C4-2B (cell line): ENCODE data around the gene TNNC1.

Experiments
- H3K27ac ChIP-seq: fragments of 450-650 bp; 2 replicates; pipeline ENCODE4 v1.5.1; 2017
- ZFX ChIP-seq: fragments of 450-650 bp; IDR thresholded peaks from 2 replicates; pipeline ENCODE4 v1.6.1; 2017
- TF ChIP-seq, protein P1 (sequence below): fragments of 450-650 bp; conservative IDR thresholded peaks from 2 replicates; pipeline ENCODE4 v1.5.1; 2017; ENCODE audit warnings: mild to moderate bottlenecking

Gene TNNC1

DNA sequence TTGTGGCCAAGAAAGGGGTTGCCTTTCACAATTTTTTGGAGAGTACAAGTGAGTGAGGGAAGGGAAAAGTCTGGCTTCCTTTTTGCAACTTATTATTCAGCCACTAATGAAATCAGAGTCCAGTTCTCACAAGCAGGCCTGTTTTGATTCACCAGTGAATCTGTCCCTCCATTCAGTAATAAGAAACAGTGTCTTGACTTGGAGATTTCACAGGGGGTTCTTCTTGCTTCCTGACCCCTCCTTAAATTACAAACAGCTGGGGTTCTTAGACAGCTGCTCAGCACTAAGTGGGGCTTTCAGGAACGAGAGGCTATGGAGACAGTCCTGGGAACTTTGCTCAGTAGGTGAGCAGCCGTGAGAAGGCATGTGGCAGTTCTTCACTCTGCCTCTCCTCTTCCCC is 33.5 kb downstream of the TNNC1 start:
- TF ChIP-seq, protein P1, sequence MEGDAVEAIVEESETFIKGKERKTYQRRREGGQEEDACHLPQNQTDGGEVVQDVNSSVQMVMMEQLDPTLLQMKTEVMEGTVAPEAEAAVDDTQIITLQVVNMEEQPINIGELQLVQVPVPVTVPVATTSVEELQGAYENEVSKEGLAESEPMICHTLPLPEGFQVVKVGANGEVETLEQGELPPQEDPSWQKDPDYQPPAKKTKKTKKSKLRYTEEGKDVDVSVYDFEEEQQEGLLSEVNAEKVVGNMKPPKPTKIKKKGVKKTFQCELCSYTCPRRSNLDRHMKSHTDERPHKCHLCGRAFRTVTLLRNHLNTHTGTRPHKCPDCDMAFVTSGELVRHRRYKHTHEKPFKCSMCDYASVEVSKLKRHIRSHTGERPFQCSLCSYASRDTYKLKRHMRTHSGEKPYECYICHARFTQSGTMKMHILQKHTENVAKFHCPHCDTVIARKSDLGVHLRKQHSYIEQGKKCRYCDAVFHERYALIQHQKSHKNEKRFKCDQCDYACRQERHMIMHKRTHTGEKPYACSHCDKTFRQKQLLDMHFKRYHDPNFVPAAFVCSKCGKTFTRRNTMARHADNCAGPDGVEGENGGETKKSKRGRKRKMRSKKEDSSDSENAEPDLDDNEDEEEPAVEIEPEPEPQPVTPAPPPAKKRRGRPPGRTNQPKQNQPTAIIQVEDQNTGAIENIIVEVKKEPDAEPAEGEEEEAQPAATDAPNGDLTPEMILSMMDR: no peak
- TF ChIP-seq ZFX: no peak
- H3K27ac ChIP-seq: no peak overlapping the region

DNA sequence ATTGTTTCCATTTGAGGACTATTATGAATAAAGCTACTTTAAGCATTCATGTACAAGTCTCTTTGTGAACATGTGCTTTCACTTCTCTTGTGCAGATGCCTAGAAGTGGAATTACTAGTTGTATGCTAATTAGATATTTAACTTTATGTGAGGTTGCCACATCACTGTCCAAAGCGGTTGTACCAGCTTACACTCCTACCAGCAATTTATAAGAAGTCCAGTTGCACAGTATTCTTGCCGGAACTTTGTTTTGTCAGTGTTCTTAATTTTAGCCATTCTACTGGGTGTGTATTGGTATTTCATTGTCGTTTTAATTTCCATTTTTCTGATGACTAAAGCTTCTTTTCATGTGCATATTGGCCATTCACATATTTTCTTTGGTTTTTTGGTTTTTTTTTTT is 38.0 kb downstream of the TNNC1 start:
- H3K27ac ChIP-seq: no peak overlapping the region
- TF ChIP-seq, protein P1: no peak
- no peak for TF ChIP-seq ZFX

DNA sequence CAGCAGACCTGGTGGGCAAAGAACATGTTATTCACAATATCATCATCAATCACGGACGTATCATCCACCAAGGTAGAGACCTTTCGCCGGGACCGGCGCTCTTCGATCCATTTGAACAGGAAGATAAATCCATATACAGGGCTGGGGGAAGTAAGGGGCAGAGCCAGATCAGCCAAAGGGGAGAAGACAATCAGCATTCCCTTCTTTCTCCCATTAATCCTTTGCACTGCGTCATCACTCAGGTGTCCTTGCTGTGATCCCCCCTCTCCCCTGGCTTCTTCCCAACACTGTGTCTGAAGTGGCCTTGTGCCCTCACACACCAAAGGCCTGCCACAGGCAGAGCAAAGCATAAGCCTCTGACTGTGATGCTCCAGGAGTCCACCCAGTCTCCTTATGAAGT is 45.4 kb downstream of the TNNC1 start:
- no peak for TF ChIP-seq ZFX
- TF ChIP-seq, protein P1: no peak
- no peak overlapping the region for H3K27ac ChIP-seq

DNA sequence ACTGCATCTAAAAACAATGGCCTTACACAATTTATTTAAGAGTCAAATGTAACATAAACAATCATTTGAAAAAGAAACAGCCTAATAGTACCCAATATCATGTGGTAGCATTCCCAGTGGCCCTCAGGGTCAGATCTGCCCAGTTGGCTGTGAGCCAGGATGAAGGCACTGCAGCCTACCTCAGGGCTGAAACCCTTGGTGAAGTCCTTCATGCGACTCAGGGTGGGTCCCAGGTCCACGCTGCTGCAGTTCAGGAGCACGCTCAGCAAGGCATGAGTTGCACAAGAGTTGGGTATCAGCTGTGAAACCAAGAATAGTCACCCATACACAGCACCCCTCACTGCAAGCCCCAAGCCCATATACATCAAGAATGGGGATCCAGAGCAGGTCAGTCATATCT is 46.1 kb downstream of the TNNC1 start:
- no peak for TF ChIP-seq ZFX
- TF ChIP-seq, protein P1: no peak
- no peak overlapping the region for H3K27ac ChIP-seq

DNA sequence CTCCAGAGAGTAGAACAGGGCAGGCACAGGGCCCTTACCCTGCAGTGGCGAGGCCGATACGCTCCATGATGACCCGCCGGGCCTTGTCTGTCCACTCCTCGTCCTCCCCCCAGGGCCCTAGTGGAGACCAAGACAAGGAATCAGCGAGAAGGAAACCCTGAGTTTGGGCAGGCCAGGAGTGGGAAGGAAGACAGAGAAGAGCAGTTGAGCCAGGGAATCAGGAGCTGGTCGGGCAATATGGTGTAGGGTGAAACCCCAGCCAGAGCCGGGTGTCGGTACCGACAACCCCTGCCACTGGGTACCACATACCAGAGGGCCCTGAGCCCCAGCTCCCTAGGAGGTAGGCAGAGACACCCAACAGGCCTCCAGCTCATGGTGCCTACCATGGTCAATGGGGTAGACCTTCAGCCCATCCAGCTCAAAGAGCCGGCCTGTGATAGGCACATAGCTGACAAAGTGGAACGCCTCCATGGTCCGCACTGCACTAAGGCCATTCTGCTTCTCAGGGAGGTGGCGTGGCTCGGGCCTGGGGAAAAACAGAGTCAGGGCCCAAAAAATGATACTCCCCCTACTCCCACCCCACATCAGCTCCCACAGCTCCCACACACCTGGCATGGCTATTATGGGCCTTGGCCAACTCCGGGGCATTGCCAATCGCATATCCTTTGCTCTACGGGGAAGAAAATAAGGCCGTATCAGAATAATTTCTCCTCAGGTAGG is 46.9 kb downstream of the TNNC1 start:
- TF ChIP-seq ZFX: no peak
- TF ChIP-seq, protein P1: no peak
- H3K27ac ChIP-seq: no peak overlapping the region

DNA sequence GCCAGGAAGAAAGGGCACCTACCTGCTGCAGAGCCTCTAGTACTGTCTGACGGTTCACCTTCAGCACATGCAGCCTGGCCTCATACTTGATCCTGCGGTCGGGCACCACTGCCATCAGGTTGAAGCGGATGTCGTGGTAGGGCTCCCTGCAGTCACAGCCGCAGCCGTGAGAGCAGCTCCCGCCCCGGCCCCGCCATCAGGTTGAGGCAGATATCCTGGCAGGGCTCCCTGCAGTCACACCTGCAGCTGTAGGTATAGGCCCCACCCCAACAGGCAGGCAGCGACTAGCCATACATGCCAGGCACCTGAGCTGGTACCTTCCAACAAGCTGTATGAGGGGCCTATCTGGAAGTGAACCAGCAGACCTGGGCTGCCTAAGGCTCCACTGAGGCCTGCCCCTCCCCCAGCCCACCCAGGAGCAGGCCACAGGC is 47.6 kb downstream of the TNNC1 start:
- no peak overlapping the region for H3K27ac ChIP-seq

DNA sequence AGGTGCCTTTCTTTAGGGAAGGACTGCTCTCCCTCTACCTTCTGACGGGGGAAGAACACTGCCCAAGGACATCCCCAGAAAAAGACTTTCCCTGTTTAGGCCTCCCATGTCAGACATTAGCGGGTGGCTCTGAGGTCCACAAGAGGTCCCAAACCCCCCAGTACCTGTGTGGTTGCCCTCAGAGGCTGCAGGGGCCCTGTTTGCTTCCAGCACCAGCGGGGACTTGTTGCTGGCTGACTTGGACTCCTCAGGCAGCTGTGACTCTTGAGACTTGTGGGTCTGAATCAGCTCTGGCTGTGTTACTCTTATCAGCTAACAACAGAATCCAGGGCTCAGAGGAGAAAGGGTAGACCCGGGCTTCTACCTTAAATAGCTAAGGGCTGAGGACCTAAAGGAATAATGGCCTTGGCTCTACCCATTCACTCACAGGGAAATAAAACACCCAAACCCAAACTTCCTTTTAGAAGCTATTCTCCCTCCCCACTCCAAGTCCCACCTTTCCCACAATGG is 48.2 kb downstream of the TNNC1 start:
- no peak overlapping the region for H3K27ac ChIP-seq
- TF ChIP-seq, protein P1: no peak
- TF ChIP-seq ZFX: no peak

More for the DNA sequence above, 47.6 kb downstream of the TNNC1 start:
- TF ChIP-seq, protein P1: no peak
- no peak for TF ChIP-seq ZFX
